Cerebellar cortex (tissue), 1 donor: ENCODE data around the gene PRRC1.
"Not testable (repeated sequence)": the region's sequence is repeated elsewhere in the genome, so short reads cannot be mapped to it uniquely, and the experiment has no call there.

Experiments used
- DNase-seq: peaks from one replicate; pipeline ENCODE4 v3.0.0-alpha.2; 2015; ENCODE audit warnings: low spot score

The PRRC1 gene

GRCh38 chr5:127545249-127545648 lies 27.8 kb downstream of the PRRC1 start:
- DNase-seq, result not testable (repeated sequence)

- no peak for DNase-seq
Observed at GRCh38 chr5:127549551-127549950, 32.1 kb downstream of the PRRC1 start.

- DNase-seq, result no peak
Observed at GRCh38 chr5:127550652-127551409, 33.4 kb downstream of the PRRC1 start.

- DNase-seq, result no peak
Observed at GRCh38 chr5:127551410-127552041, 34.1 kb downstream of the PRRC1 start.

GRCh38 chr5:127555826-127556225 lies 38.4 kb downstream of the PRRC1 start:
- DNase-seq, result no peak

GRCh38 chr5:127556609-127557334 lies 39.3 kb downstream of the PRRC1 start:
- DNase-seq, result no peak

GRCh38 chr5:127558273-127558672 lies 40.8 kb downstream of the PRRC1 start:
- no peak for DNase-seq

- DNase-seq, result no peak
Observed at GRCh38 chr5:127561254-127561653, 43.8 kb downstream of the PRRC1 start.

GRCh38 chr5:127562252-127562651 lies 44.8 kb downstream of the PRRC1 start:
- peak; percentile 17 for DNase-seq

- no peak for DNase-seq
Observed at GRCh38 chr5:127563136-127563535, 45.7 kb downstream of the PRRC1 start.

GRCh38 chr5:127564002-127564769 lies 46.7 kb downstream of the PRRC1 start:
- peak; percentile 73 for DNase-seq

- no peak for DNase-seq
Observed at GRCh38 chr5:127565586-127566270, 48.3 kb downstream of the PRRC1 start.

- no peak for DNase-seq
Observed at GRCh38 chr5:127567026-127567768, 49.8 kb downstream of the PRRC1 start.

- no peak for DNase-seq
Observed at GRCh38 chr5:127568166-127568565, 50.7 kb downstream of the PRRC1 start.

GRCh38 chr5:127569471-127569870 lies 52.0 kb downstream of the PRRC1 start:
- not testable (repeated sequence) for DNase-seq

GRCh38 chr5:127571314-127572131 lies 54.1 kb downstream of the PRRC1 start:
- no peak for DNase-seq

- no peak for DNase-seq
Observed at GRCh38 chr5:127572930-127573329, 55.5 kb downstream of the PRRC1 start.

GRCh38 chr5:127574852-127575679 lies 57.6 kb downstream of the PRRC1 start:
- DNase-seq, result no peak

GRCh38 chr5:127577458-127577857 lies 60.0 kb downstream of the PRRC1 start:
- DNase-seq, result no peak
